Esophagus squamous epithelium (tissue), 5 donors: Measurements from ENCODE around the gene LPP. TPM values are rescaled to one million over a fixed set of nuclear protein-coding genes. Genes with fewer than 3 reads are reported as not detected.

Source experiments
- DNase-seq: peaks from one replicate; lab custom pipeline; 2025; lab: John Stamatoyannopoulos, UW
- H3K27ac ChIP-seq, 4 donors: fragments of 200-600 bp; sonication (generic); one replicate each; pipeline ENCODE4 v1.5.1; 2016 to 2019; ENCODE audit warnings: mild to moderate bottlenecking in 1 of 4
- H3K27me3 ChIP-seq, 4 donors: fragments of 200-600 bp; sonication (generic); 1 replicate in 3 of 4; 2 replicates in 1 of 4; pipeline versions ENCODE4 v1.5.1 to v1.6.0; 2017 to 2021; ENCODE audit warnings: antibody characterized with exemption in 1 of 4
- H3K36me3 ChIP-seq, 3 donors: fragments of 200-600 bp; sonication (generic); one replicate each; pipeline ENCODE4 v1.5.1; 2016 to 2019
- H3K4me1 ChIP-seq, 3 donors: fragments of 200-600 bp; sonication (generic); one replicate each; pipeline ENCODE4 v1.5.1; 2017 to 2019
- H3K4me3 ChIP-seq, 4 donors: fragments of 200-600 bp; sonication (generic); 1 replicate in 3 of 4; 2 replicates in 1 of 4; pipeline ENCODE4 v1.5.1; 2016 to 2019; ENCODE audit warnings: mild to moderate bottlenecking in 2 of 4, moderate library complexity in 1 of 4
- H3K9me3 ChIP-seq, 3 donors: fragments of 200-600 bp; sonication (generic); one replicate each; pipeline ENCODE4 v1.5.1; 2016 to 2019
- POLR2A ChIP-seq, 4 donors: fragments of 450-650 bp; IDR thresholded peaks; one replicate each; pipeline ENCODE4 v1.6.1; 2017; ENCODE audit warnings: antibody characterized with exemption in 4 of 4, mild to moderate bottlenecking in 4 of 4, moderate library complexity in 3 of 4
- WGBS, 2 donors: methylation state at CpG; one replicate each; pipeline ENCODE4 v1.1.5; 2018; 5-methylcytosine and 5-hydroxymethylcytosine counted together
- intact Hi-C: fragments of 100-400 bp; cut with DNase I; formaldehyde crosslinking; loops from one replicate; pipeline ENCODE4 v1.15.0; 2022
- total RNA-seq, 4 donors: library from RNA; depleted of rRNA; stranded (reverse); fragments of >200 nt; gene quantifications; one replicate each; pipeline ENCODE4 v1.1.0, GENCODE V29; 2016
- TF ChIP-seq, protein P1 (sequence below), 6 experiments: fragments of 450-650 bp in 4 of 6; fragments of 200-600 bp in 2 of 6; sonication (generic) in 2 of 6; IDR thresholded peaks; one replicate each; pipeline ENCODE4 v1.5.1; 2016 to 2019; ENCODE audit warnings: antibody characterized with exemption in 6 of 6, mild to moderate bottlenecking in 4 of 6, moderate library complexity in 4 of 6
- donor health status: DM: yes; HTN: yes; CAD: no.

The LPP gene
- total RNA-seq, 4 donors from 2014 or later, result 41.4 to 369 (median 97.3) TPM

DNA sequence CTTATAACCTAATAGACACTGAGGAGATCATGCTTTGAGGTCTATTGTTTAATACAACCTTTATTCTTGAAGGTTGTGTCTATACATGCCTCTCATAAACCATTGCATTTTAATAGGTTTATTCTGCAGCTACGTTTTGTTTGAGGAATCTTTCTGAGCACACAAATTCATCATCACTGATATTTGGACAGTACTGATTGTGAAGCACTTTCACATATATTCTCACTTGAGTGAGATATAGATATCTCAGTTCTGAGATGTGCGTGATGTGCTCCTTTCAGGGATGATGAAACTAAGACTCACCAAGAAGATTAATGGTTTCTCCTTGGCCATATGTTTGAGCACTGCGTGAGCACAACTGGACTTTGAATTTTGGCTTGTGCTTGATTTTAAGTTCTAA is 374.4 kb downstream of the LPP start:
- no peak for TF ChIP-seq POLR2A (IDR thresholded peaks at IDR 0.05)
- TF ChIP-seq, protein P1, sequence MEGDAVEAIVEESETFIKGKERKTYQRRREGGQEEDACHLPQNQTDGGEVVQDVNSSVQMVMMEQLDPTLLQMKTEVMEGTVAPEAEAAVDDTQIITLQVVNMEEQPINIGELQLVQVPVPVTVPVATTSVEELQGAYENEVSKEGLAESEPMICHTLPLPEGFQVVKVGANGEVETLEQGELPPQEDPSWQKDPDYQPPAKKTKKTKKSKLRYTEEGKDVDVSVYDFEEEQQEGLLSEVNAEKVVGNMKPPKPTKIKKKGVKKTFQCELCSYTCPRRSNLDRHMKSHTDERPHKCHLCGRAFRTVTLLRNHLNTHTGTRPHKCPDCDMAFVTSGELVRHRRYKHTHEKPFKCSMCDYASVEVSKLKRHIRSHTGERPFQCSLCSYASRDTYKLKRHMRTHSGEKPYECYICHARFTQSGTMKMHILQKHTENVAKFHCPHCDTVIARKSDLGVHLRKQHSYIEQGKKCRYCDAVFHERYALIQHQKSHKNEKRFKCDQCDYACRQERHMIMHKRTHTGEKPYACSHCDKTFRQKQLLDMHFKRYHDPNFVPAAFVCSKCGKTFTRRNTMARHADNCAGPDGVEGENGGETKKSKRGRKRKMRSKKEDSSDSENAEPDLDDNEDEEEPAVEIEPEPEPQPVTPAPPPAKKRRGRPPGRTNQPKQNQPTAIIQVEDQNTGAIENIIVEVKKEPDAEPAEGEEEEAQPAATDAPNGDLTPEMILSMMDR (IDR thresholded peaks at IDR 0.05), result no peak
- Histone ChIP-seq H3K27me3 (no peaks in the 10 kb centered on the region), H3K9me3 (no peaks in the 10 kb centered on the region), H3K4me1 (peaks cover 0 to 27% (median 11%) of the 10 kb centered on the region in 3 donors), H3K4me3 (no peak overlapping the region), H3K27ac (no peak overlapping the region), H3K36me3 (peaks cover 0 to 27% (median 0%) of the 10 kb centered on the region in 3 donors)
- intact Hi-C loops, result no loop called here
- DNase-seq, result no peak
- 36 to 39% methylated on average over 3 of the region's 3 CpGs for WGBS, 2 donors

DNA sequence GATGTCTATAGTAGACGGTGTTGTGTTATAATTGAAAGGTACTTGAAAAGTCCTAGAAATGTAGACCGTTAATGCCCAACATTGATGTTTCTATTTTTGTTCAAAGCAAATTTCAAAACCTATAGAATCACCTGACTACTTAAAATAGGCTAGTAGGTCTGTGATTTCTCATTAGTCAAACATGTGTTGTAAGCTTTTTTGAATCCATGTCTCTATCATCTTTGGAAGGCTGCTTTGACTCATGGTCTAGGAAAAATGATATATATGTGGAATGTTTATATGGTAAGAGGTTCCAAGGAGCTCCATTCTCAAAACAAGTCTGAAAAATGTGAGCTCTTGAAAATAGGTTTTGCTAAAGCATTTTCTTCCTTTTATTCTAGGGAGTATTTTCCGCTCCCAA is 375.3 kb downstream of the LPP start:
- Histone ChIP-seq H3K27ac (no peak overlapping the region), H3K27me3 (no peaks in the 10 kb centered on the region), H3K4me1 (peaks cover 0 to 36% (median 16%) of the 10 kb centered on the region in 3 donors), H3K36me3 (peaks cover 0 to 27% (median 0%) of the 10 kb centered on the region in 3 donors), H3K4me3 (no peak overlapping the region), H3K9me3 (no peaks in the 10 kb centered on the region)
- TF ChIP-seq, protein P1 (IDR thresholded peaks at IDR 0.05), result no peak
- no peak for TF ChIP-seq POLR2A (IDR thresholded peaks at IDR 0.05)
- intact Hi-C loops, result no loop called here
- no peak for DNase-seq
- WGBS, 2 donors, result 88 to 95% methylated on average over 3 of the region's 3 CpGs

DNA sequence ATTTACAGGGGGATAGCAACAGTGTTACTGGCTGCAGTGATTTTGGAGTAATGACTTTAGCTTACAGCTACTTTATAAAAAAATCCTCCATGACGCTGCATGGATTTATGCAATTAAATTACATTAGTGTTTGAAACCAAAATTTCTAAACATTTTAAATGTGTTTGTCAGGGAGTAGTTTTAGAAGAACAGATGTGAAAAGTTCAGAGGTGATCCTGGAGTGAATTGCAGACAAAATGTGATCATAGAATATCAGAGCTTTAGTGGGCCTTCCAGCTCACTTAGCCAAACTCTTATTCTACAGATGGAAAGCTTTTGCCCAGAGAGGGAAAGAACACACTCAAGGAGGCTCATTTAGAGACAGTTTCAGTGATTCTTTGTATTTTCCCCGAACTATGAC is 376.3 kb downstream of the LPP start:
- no peak overlapping the region for H3K27ac ChIP-seq
- no peak for DNase-seq
- peaks cover 0 to 40% (median 16%) of the 10 kb centered on the region in 3 donors for H3K4me1 ChIP-seq
- TF ChIP-seq POLR2A (IDR thresholded peaks at IDR 0.05), result no peak
- TF ChIP-seq, protein P1 (IDR thresholded peaks at IDR 0.05), result no peak
- intact Hi-C loops, result no loop called here
- H3K4me3 ChIP-seq, result no peak overlapping the region
- no peaks in the 10 kb centered on the region for H3K9me3 ChIP-seq
- no peaks in the 10 kb centered on the region for H3K27me3 ChIP-seq
- 62 to 90% methylated on average over 2 of the region's 2 CpGs for WGBS, 2 donors
- H3K36me3 ChIP-seq, result peaks cover 0 to 18% (median 0%) of the 10 kb centered on the region in 3 donors

DNA sequence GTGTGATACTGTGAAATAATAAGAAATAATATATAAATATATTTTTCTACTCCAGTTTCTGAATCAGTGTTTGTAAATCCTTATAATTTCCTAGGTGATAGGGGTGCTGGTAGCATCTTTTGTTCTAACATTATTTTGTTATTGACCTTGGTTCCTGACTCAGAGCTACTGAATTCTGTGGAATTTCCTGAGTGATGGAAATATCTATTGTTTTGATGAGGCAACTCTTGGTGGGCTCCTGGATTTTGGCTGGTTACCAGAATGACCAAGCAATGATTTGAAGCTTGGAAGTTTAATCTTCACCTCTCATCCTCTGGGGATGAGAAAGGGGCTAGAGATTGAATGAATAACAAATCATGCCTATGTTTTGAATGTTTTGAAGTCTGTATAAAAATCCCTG is 377.3 kb downstream of the LPP start:
- Histone ChIP-seq H3K36me3 (peaks cover 0 to 9% (median 0%) of the 10 kb centered on the region in 3 donors), H3K4me3 (no peak overlapping the region), H3K27ac (no peak overlapping the region), H3K4me1 (peaks cover 0 to 37% (median 16%) of the 10 kb centered on the region in 3 donors), H3K27me3 (no peaks in the 10 kb centered on the region), H3K9me3 (no peaks in the 10 kb centered on the region)
- intact Hi-C loops, result no loop called here
- TF ChIP-seq POLR2A (IDR thresholded peaks at IDR 0.05), result no peak
- no peak for DNase-seq

DNA sequence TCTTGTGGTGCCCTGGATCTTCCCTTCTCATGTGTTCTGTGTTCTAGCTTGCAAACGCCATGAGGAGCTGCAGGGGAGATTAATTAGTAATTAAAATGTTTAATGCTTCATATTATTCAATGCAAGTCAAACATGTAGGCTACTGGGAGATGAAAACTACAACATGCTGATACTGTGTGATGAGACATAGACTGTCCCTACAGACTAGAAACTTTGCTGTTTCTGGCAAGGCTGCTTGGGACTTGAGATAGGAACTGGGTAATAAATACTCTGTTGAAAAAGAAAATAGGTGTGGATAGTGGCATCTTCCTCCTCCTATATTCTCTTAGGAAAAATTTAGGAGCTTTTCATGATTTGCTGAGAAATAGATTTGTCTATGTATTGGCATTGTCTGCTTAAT is 379.2 kb downstream of the LPP start:
- Histone ChIP-seq H3K36me3 (no peaks in the 10 kb centered on the region), H3K27me3 (no peaks in the 10 kb centered on the region), H3K4me3 (no peak overlapping the region), H3K9me3 (no peaks in the 10 kb centered on the region), H3K27ac (no peak overlapping the region), H3K4me1 (peaks cover 0 to 33% (median 16%) of the 10 kb centered on the region in 3 donors)
- intact Hi-C loops, result no loop called here
- 33 to 38% methylated on average over 1 of the region's 1 CpG for WGBS, 2 donors
- TF ChIP-seq, protein P1 (IDR thresholded peaks at IDR 0.05), result no peak
- no peak for TF ChIP-seq POLR2A (IDR thresholded peaks at IDR 0.05)
- no peak for DNase-seq
